OCI-M1 (cell line): ENCODE measurements around the gene HNF1A.

Experiments used
- DNase-seq: peaks from one replicate; lab custom pipeline; 2025; lab: John Stamatoyannopoulos, UW

HNF1A gene

GRCh38 chr12:121050725-121051124 lies 72.4 kb downstream of the HNF1A start:
- peak; percentile 14 for DNase-seq
